Hepatocyte (in vitro differentiated cells): ENCODE data around the gene CPEB4. TPM values are rescaled to one million over a fixed set of nuclear protein-coding genes. Genes with fewer than 3 reads are reported as not detected.

Experiments
- DNase-seq: peaks from one replicate; pipeline ENCODE4 v3.0.0-alpha.2; 2016; ENCODE audit warnings: low spot score
- H2AFZ ChIP-seq: fragments of 200-600 bp; sonication (generic); 2 replicates; pipeline ENCODE4 v1.6.0; 2016; ENCODE audit warnings: antibody characterized with exemption, mild to moderate bottlenecking
- H3K27ac ChIP-seq: fragments of 200-600 bp; sonication (generic); 2 replicates; pipeline ENCODE4 v1.5.1; 2016; ENCODE audit warnings: mild to moderate bottlenecking
- H3K27me3 ChIP-seq: fragments of 200-600 bp; sonication (generic); 2 replicates; pipeline ENCODE4 v1.6.1; 2016
- H3K36me3 ChIP-seq: fragments of 200-600 bp; sonication (generic); replicated peaks from 2 replicates; pipeline ENCODE4 v1.5.1; 2016; ENCODE audit warnings: low read depth; ENCODE audit not compliant: insufficient read depth
- H3K4me1 ChIP-seq: fragments of 200-600 bp; sonication (generic); 2 replicates; pipeline ENCODE4 v1.5.1; 2016; ENCODE audit warnings: mild to moderate bottlenecking, moderate library complexity; ENCODE audit not compliant: insufficient read depth
- H3K4me2 ChIP-seq: fragments of 200-600 bp; sonication (generic); 2 replicates; pipeline ENCODE4 v1.6.0; 2016
- H3K4me3 ChIP-seq: fragments of 200-600 bp; sonication (generic); 2 replicates; pipeline ENCODE4 v1.5.1; 2016; ENCODE audit warnings: mild to moderate bottlenecking
- H3K79me2 ChIP-seq: fragments of 200-600 bp; sonication (generic); 2 replicates; pipeline ENCODE4 v1.6.0; 2017; ENCODE audit warnings: mild to moderate bottlenecking
- H3K9me2 ChIP-seq: fragments of 200-600 bp; sonication (generic); replicated peaks from 2 replicates; pipeline ENCODE4 v1.6.0; 2017; ENCODE audit warnings: mild to moderate bottlenecking; ENCODE audit not compliant: insufficient read depth
- H3K9me3 ChIP-seq: fragments of 200-600 bp; sonication (generic); 2 replicates; pipeline ENCODE4 v1.5.1; 2016; ENCODE audit warnings: low read depth, mild to moderate bottlenecking
- H4K20me1 ChIP-seq: fragments of 200-600 bp; sonication (generic); 2 replicates; pipeline ENCODE4 v1.6.0; 2016; ENCODE audit warnings: mild to moderate bottlenecking; ENCODE audit not compliant: insufficient read depth, poor library complexity, severe bottlenecking
- EZH2 ChIP-seq: fragments of 200-600 bp; sonication (generic); IDR thresholded peaks from 2 replicates; pipeline ENCODE4 v1.6.1; 2016; ENCODE audit warnings: antibody characterized with exemption, mild to moderate bottlenecking, borderline replicate concordance
- EZH2phosphoT487 ChIP-seq: fragments of 200-600 bp; sonication (generic); IDR thresholded peaks from one replicate; pipeline ENCODE4 v1.6.1; 2018; ENCODE audit warnings: antibody characterized with exemption, mild to moderate bottlenecking, low read depth, moderate library complexity; ENCODE audit not compliant: unreplicated experiment, severe bottlenecking
- WGBS: methylation state at CpG from one replicate; pipeline ENCODE4 v1.1.6; 2016; ENCODE audit warnings: low lambda C conversion rate; ENCODE audit errors: missing lambda C conversion rate; 5-methylcytosine and 5-hydroxymethylcytosine counted together
- polyA plus RNA-seq: library from polyadenylated mRNA; unstranded; fragments of >200 nt; fragmentation: Nextera tagmentation; extraction: Ambion mirVana; gene quantifications from 2 replicates; pipeline ENCODE4 v1.2.1, GENCODE V29; 2016
- total RNA-seq: library from RNA; depleted of rRNA; stranded (reverse); fragments of >200 nt; gene quantifications from 2 replicates; pipeline ENCODE4 v1.2.3, GENCODE V29; 2014
- TF ChIP-seq, protein P1 (sequence below): fragments of 200-600 bp; sonication (generic); IDR thresholded peaks from 2 replicates; pipeline ENCODE4 v1.5.1; 2016; ENCODE audit warnings: antibody characterized with exemption, mild to moderate bottlenecking; ENCODE audit not compliant: poor library complexity

The CPEB4 gene
- 49.2 and 49.7 TPM in 2 replicates for total RNA-seq
- 12.0 and 13.3 TPM in 2 replicates for polyA plus RNA-seq

DNA sequence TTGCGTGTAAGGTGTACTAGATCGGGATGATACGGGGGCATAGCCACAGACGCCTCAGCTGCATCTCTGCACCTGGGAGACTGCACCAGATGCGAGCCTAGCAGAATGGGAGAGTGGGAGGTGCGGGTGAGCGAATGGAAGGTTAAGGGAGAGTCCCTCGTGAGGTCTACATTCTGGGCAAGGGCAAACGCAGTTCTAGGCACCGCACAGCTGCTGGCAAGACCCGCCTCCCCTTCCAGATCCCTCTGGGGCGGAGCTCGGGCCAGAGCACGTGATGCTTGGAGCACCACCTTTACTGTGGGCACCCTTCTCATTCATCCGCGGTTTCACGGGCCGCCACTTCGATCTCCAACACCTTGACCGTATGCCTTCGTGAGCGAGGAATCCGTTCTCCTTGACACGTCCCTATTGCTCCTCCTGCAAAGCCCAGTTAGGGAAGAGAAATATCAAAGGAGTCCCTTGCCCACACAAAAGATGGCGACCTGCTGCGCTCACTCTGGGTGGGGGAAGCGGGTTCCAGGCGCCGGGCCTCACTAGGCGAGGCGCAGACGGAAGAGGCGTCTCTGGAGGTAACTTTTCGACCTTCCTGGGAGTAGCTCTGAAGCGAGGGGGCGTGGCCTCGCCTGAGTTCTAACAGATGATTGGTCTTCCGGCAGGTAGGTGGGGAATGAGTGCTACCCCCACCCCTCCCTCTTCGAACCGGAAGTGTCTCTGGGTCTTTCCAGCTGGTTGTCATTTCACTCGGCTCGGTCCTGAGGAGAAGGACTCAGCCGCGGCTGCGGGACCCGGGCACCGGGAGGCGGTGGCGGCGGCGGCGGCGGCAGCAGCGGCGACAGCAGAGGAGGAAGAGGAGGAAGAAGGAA lies at the start of gene CPEB4:
TSS of gene CPEB4 (plus strand) at position 740 of the 863 bp plus-strand sequence. CDS start 1,385 bp downstream, outside the sequence.
- H3K27me3 ChIP-seq: no peaks in the 10 kb centered on the region
- peak within 1 kb of the TSS; percentile 78 for H3K4me2 ChIP-seq
- no peaks in the 10 kb centered on the region for H3K9me2 ChIP-seq
- H3K4me1 ChIP-seq: peaks cover 25% of the 10 kb centered on the region
- peak within 1 kb of the TSS; percentile 61 for H2AFZ ChIP-seq
- peak; percentile 100 for DNase-seq
- peaks cover 26% of the 10 kb centered on the region for H4K20me1 ChIP-seq
- H3K27ac ChIP-seq: peak within 1 kb of the TSS; percentile 91
- 9% methylated on average over 42 of the region's 55 CpGs for WGBS
- TF ChIP-seq EZH2phosphoT487 (no peak), EZH2 (no peak)
- TF ChIP-seq, protein P1, sequence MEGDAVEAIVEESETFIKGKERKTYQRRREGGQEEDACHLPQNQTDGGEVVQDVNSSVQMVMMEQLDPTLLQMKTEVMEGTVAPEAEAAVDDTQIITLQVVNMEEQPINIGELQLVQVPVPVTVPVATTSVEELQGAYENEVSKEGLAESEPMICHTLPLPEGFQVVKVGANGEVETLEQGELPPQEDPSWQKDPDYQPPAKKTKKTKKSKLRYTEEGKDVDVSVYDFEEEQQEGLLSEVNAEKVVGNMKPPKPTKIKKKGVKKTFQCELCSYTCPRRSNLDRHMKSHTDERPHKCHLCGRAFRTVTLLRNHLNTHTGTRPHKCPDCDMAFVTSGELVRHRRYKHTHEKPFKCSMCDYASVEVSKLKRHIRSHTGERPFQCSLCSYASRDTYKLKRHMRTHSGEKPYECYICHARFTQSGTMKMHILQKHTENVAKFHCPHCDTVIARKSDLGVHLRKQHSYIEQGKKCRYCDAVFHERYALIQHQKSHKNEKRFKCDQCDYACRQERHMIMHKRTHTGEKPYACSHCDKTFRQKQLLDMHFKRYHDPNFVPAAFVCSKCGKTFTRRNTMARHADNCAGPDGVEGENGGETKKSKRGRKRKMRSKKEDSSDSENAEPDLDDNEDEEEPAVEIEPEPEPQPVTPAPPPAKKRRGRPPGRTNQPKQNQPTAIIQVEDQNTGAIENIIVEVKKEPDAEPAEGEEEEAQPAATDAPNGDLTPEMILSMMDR: no peak
- no peaks in the 10 kb centered on the region for H3K36me3 ChIP-seq
- no peaks in the 10 kb centered on the region for H3K9me3 ChIP-seq
- peaks cover 43% of the 10 kb centered on the region for H3K79me2 ChIP-seq
- peak within 1 kb of the TSS; percentile 68 for H3K4me3 ChIP-seq

DNA sequence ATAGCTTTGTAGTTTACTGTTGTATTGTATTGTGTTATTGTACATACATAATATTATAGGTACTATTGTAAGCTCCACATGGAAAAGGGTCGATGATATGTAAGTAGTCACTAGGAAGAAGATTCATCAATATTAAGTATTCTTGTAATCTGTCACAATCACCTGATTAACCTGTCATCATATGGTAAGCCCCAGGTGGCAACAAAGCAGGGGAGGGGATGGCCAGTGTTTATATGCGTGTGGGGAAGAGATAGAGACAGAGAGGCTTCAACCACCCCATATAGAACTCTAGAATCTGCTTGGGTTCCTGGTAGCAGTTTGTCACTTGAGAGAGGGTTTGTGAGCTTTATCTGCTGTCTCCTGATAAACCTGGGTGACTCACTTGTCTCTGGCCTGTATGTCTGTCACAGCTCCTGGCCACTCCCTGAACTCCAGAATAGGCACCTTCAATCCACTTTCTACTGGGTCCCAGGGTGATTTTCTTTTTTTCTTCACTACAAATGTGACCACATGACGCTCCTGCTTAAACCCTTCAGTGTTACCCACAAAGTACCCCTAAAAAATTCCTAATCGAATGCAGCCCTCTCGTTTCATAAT lies 48.9 kb upstream of the CPEB4 start:
- no peaks in the 10 kb centered on the region for H3K27me3 ChIP-seq
- H3K36me3 ChIP-seq: no peaks in the 10 kb centered on the region
- H3K27ac ChIP-seq: peak overlapping the region; percentile 65
- no peaks in the 10 kb centered on the region for H3K9me3 ChIP-seq
- H3K4me3 ChIP-seq: no peak overlapping the region
- no peaks in the 10 kb centered on the region for H3K79me2 ChIP-seq
- no peaks in the 10 kb centered on the region for H4K20me1 ChIP-seq
- no peak overlapping the region for H3K4me2 ChIP-seq
- DNase-seq: peak; percentile 61
- no peak overlapping the region for H2AFZ ChIP-seq
- WGBS: 56% methylated on average over 5 of the region's 5 CpGs
- H3K9me2 ChIP-seq: no peaks in the 10 kb centered on the region
- no peak for TF ChIP-seq EZH2phosphoT487
- TF ChIP-seq, protein P1: no peak
- TF ChIP-seq EZH2: no peak
- H3K4me1 ChIP-seq: peaks cover 3% of the 10 kb centered on the region

DNA sequence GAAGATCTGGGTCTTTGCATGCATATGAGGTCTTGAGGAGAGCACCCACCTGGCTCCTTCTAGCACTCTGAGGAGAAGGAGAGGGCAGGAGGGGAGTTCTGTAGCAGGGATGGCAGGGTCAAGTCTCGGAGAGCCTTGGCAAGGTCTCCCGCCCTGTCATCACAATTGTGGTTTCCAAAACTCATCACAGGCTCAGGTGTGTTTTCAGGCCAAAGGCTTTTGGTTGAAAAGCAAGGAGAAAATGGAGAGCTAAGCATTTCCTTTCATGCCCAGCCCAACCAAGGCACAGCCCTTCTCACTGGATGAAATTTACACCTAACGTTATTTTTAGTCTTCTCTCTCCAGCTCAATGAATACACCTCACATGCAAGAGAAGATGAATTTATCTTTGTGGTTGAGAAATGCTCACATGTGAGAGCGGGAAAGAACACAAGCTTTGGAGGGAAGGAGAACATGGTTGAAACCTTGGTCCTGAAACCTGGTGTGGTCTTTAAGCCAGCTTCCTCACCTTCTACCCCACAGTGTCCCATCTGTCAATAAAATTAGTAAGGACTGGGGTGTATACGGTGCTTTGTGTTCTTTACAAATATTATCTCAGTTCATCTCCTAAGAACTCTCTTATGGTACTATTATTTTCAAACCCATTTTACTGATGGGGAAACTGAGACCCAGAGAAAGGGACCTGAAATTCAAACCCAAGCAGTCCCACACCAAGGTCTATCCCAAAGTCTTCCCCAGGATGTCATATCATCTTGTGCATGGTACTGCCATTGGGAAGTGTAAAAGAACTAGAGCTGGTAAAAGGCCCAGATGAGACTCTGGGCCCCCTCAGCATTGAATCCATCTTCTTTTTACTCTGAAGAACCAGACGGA lies 47.8 kb upstream of the CPEB4 start:
- Histone ChIP-seq H3K79me2 (no peaks in the 10 kb centered on the region), H3K9me2 (no peaks in the 10 kb centered on the region), H3K4me1 (peaks cover 3% of the 10 kb centered on the region), H3K9me3 (no peaks in the 10 kb centered on the region), H3K27ac (no peak overlapping the region), H3K4me3 (no peak overlapping the region), H2AFZ (no peak overlapping the region), H4K20me1 (no peaks in the 10 kb centered on the region), H3K4me2 (no peak overlapping the region), H3K27me3 (no peaks in the 10 kb centered on the region), H3K36me3 (no peaks in the 10 kb centered on the region)
- no peak for TF ChIP-seq EZH2
- TF ChIP-seq, protein P1: no peak
- no peak for TF ChIP-seq EZH2phosphoT487
- 96% methylated on average over 6 of the region's 6 CpGs for WGBS
- no peak for DNase-seq
